ENCODE measurements around the gene DLL1.

Gene DLL1

GRCh38 chr6:170234419-170234818 is 56.5 kb downstream of the DLL1 start:
- Mint-ChIP-seq H3K36me3 (no peaks in the 10 kb centered on the region), H3K4me3 (no peak overlapping the region), H3K9me3 (no peaks in the 10 kb centered on the region), H3K4me1 (no peaks in the 10 kb centered on the region), H3K27me3 (peaks cover 21% of the 10 kb centered on the region), H3K27ac (no peak overlapping the region)
- CTCF ChIA-PET = no interaction called here
- no peak for DNase-seq

GRCh38 chr6:170233286-170234205 is 57.3 kb downstream of the DLL1 start:
- no peak overlapping the region for H3K4me3 Mint-ChIP-seq
- no peak for DNase-seq
- no peaks in the 10 kb centered on the region for H3K36me3 Mint-ChIP-seq
- no peaks in the 10 kb centered on the region for H3K4me1 Mint-ChIP-seq
- no peaks in the 10 kb centered on the region for H3K9me3 Mint-ChIP-seq
- peaks cover 18% of the 10 kb centered on the region for H3K27me3 Mint-ChIP-seq
- no peak overlapping the region for H3K27ac Mint-ChIP-seq
- CTCF ChIA-PET = interaction anchor here (0.5 kb wide), 1 partner anchor 60 kb away, joined by 6 read pairs; no protein-coding TSS in a partner anchor
